Left lung (tissue), 10 donors: ENCODE measurements around the gene FBXO42. TPM values are rescaled to one million over a fixed set of nuclear protein-coding genes. Genes with fewer than 3 reads are reported as not detected.

Experiments used
- ATAC-seq: fragments of 200-7000 bp; cut with Tn5 transposase; one replicate; pipeline ENCODE4 v1.9.1; 2020; ENCODE audit warnings: moderate library complexity
- DNase-seq, 4 donors: peaks; one replicate each; pipeline ENCODE4 v3.0.0-alpha.2; 2013 to 2020
- H3K27ac ChIP-seq, 2 donors: fragments of 200-600 bp; sonication (generic) in 1 of 2; one replicate each; pipeline versions ENCODE4 v1.5.0 to v1.8.0; 2020 to 2021
- H3K27me3 ChIP-seq, 2 donors: fragments of 200-600 bp; sonication (generic) in 1 of 2; one replicate each; pipeline versions ENCODE4 v1.5.0 to v1.8.0; 2020 to 2021
- H3K36me3 ChIP-seq, 2 donors: fragments of 200-600 bp; sonication (generic) in 1 of 2; one replicate each; pipeline versions ENCODE4 v1.5.0 to v1.8.0; 2020 to 2021
- H3K4me1 ChIP-seq, 2 donors: fragments of 200-600 bp; one replicate each; pipeline ENCODE4 v1.8.0; 2021
- H3K4me3 ChIP-seq, 2 donors: fragments of 200-600 bp; sonication (generic) in 1 of 2; one replicate each; pipeline versions ENCODE4 v1.5.0 to v1.8.0; 2020 to 2021; ENCODE audit warnings: mild to moderate bottlenecking in 1 of 2
- H3K9me3 ChIP-seq, 2 donors: fragments of 200-600 bp; sonication (generic) in 1 of 2; one replicate each; pipeline versions ENCODE4 v1.5.0 to v1.8.0; 2020 to 2021
- intact Hi-C, 2 donors: fragments of 100-400 bp; cut with DNase I; formaldehyde crosslinking; loops; one replicate each; pipeline versions ENCODE4 v1.11.2 to v1.14.2; 2022
- polyA plus RNA-seq, 6 donors: library from polyadenylated mRNA; unstranded; fragments of 120-200 nt; gene quantifications; one replicate each; pipeline ENCODE4 v1.2.1, GENCODE V29; 2013; ENCODE audit not compliant: insufficient read length in 6 of 6
- total RNA-seq, 2 donors: library from RNA; stranded (reverse); fragmentation: NEBNext Ultra II Directional; extraction: Animal tissue kit (Norgen Biotek cat#: 25700); gene quantifications; one replicate each; pipeline ENCODE4 v1.2.1, GENCODE V29; 2021
- TF ChIP-seq, protein P1 (sequence below), 2 donors: fragments of 200-600 bp; sonication (generic) in 1 of 2; IDR thresholded peaks; one replicate each; pipeline versions ENCODE4 v1.5.0 to v1.8.0; 2021; ENCODE audit warnings: antibody characterized with exemption in 2 of 2
- donor health status: DM: no; HTN: yes; CAD: no.
- donor health status: DM: no; HTN: no; CAD: no.

FBXO42 gene
- total and polyA plus RNA-seq, 8 donors, result 18.8 to 22.4 (median 21.1) TPM

DNA sequence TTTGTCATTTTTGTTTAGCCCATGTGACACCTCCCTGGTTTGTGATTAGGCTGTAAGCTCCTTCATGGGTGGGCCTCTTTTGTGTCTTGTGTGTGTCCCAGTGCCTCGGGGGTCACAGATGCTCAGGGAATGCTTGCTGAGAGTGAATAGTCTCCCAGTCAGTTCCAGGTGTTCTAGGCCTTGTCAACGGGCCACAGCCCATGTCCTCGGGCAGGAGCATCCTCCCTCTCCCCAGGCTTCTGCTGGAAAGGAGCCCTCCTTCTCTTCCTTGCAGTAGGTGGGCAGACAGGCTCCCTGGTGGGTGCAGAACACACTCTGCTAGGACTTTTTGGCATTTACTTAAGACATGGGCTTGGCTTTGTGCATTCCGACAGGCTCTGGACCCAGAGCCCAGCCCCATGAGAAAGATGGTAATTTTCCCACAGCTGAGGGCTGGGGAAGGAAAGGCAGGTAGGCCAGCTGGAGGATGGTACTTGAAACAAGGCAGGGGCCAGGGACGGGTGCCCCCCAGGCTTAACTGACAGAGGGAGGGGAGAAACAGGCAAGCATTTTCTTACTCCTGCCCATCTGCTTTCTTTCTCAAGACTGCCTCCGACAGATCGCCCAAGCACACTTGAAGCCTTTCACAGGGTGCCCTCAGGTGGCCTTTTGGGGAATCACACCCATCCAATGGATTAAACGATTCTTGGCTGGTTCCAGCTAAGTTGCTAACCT is 108.2 kb downstream of the FBXO42 start:
- peaks cover 0 to 9% of the 10 kb centered on the region in 2 donors for H3K36me3 ChIP-seq
- peak in 2 of 4 donors; percentile 62 to 82 for DNase-seq
- no peak overlapping the region for H3K4me3 ChIP-seq
- peaks cover 14 to 19% of the 10 kb centered on the region in 2 donors for H3K4me1 ChIP-seq
- TF ChIP-seq, protein P1, sequence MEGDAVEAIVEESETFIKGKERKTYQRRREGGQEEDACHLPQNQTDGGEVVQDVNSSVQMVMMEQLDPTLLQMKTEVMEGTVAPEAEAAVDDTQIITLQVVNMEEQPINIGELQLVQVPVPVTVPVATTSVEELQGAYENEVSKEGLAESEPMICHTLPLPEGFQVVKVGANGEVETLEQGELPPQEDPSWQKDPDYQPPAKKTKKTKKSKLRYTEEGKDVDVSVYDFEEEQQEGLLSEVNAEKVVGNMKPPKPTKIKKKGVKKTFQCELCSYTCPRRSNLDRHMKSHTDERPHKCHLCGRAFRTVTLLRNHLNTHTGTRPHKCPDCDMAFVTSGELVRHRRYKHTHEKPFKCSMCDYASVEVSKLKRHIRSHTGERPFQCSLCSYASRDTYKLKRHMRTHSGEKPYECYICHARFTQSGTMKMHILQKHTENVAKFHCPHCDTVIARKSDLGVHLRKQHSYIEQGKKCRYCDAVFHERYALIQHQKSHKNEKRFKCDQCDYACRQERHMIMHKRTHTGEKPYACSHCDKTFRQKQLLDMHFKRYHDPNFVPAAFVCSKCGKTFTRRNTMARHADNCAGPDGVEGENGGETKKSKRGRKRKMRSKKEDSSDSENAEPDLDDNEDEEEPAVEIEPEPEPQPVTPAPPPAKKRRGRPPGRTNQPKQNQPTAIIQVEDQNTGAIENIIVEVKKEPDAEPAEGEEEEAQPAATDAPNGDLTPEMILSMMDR (IDR thresholded peaks at IDR 0.05), result peak; percentile 74 to 75
- no peaks in the 10 kb centered on the region for H3K9me3 ChIP-seq
- ATAC-seq, result peak; percentile 86
- no peaks in the 10 kb centered on the region for H3K27me3 ChIP-seq
- no peak overlapping the region for H3K27ac ChIP-seq
- intact Hi-C loops, result loop anchor here in 1 of 2 donors (5.0 kb wide), 2 partner anchors 57 to 172 kb away; partner anchors contain the start of gene FAM131C

DNA sequence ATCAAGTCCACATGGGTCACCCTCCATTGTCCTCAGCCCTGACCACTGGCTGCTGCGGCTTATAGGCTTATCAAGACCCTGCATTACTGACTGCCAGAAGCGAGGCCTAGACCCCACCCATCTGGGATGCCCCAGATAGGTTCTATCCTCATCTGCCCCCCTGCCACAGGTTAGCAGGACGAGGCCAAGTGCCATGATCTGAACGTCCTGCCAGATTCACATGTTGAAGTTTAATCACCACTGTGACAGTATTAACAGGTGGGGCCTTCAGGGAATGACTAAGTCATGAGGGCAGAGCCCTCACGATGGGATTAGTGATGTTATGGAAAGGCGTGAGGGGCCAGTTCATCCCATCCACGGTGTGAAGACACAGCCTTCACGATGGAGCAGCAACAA is 109.1 kb downstream of the FBXO42 start:
- Histone ChIP-seq H3K27me3 (no peaks in the 10 kb centered on the region), H3K4me3 (no peak overlapping the region), H3K4me1 (peaks cover 5 to 10% of the 10 kb centered on the region in 2 donors), H3K27ac (no peak overlapping the region), H3K9me3 (no peaks in the 10 kb centered on the region), H3K36me3 (peaks cover 0 to 9% of the 10 kb centered on the region in 2 donors)
- no peak for DNase-seq
- no peak for ATAC-seq
- TF ChIP-seq, protein P1 (IDR thresholded peaks at IDR 0.05), result no peak
- intact Hi-C loops, result loop anchor here in 1 of 2 donors (5.0 kb wide), 2 partner anchors 56 to 171 kb away; partner anchors contain the start of gene FAM131C

DNA sequence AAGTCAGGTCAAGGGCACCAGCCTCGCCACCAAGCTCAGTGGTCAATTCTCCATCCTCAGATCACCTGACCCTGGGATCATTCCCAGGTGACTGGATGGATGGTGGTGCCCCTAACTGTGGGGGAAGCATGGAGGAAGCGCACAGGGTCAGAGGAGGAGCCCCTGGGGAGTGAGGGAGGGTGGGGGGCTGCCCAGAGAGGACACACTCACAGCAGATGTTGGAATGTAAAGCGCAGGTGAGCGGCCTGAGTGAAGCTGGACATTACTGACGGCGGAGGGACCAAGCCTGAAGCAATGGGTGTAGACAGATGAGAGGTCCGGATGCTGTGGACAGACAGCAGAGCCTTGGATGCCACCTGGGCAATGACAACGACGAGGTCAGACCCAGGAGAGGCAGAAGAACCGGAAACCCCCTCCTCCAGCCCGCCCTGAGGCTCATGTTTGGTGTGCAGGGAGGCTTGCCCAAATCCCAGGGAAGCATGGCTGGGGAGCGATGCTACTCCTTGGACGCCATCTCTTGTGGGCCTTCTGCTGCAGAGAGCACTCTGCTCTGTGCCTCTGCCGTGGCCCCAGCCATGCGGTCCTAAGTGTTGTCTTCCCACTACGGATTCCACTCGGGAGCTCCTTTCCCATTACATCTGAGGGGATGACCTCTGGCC is 109.6 kb downstream of the FBXO42 start:
- TF ChIP-seq, protein P1 (IDR thresholded peaks at IDR 0.05), result no peak
- ATAC-seq (no peak), DNase-seq (no peak)
- intact Hi-C loops, result loop anchor here in 1 of 2 donors (5.0 kb wide), 2 partner anchors 55 to 170 kb away; partner anchors contain the start of gene FAM131C
- Histone ChIP-seq H3K9me3 (no peaks in the 10 kb centered on the region), H3K27ac (no peak overlapping the region), H3K36me3 (peaks cover 0 to 9% of the 10 kb centered on the region in 2 donors), H3K4me3 (no peak overlapping the region), H3K4me1 (peaks cover 2 to 6% of the 10 kb centered on the region in 2 donors), H3K27me3 (no peaks in the 10 kb centered on the region)

DNA sequence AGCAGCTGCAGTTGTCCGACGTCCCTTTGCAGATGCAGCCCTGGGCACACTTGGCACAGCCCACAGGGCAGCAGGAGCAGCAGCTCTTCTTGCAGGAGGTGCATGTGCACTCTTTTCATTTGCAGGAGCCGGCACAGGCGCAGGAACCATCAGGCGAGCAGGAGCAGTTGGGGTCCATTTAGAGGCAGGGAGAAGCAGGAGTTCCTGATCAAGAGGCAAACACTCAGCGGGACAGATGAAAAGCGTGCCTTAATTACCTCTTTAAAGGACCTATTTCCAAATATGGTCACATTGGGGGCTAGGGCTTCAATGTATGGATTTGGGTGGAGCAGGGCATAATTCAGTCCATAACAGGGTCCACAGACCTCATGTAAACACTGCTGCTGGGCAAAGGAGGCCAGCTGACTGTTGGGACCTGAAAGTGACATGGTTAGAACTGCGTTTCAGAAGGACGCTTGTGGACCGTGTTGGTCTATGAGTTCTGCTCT is 111.0 kb downstream of the FBXO42 start:
- ATAC-seq (no peak), DNase-seq (no peak)
- Histone ChIP-seq H3K36me3 (no peaks in the 10 kb centered on the region), H3K27me3 (no peaks in the 10 kb centered on the region), H3K27ac (no peak overlapping the region), H3K4me3 (no peak overlapping the region), H3K4me1 (peaks cover 11 to 16% of the 10 kb centered on the region in 2 donors), H3K9me3 (no peaks in the 10 kb centered on the region)
- TF ChIP-seq, protein P1 (IDR thresholded peaks at IDR 0.05), result no peak
- intact Hi-C loops, result loop anchor here in 1 of 2 donors (5.0 kb wide), 2 partner anchors 54 to 169 kb away; partner anchors contain the start of gene FAM131C
